Cardiac muscle cell (in vitro differentiated cells and primary cell): ENCODE results near the gene CIBAR2. TPM values are rescaled to one million over a fixed set of nuclear protein-coding genes. Genes with fewer than 3 reads are reported as not detected.

ENCODE experiments used
- DNase-seq, 2 donors: peaks; one replicate each; pipeline versions ENCODE4 v3.0.0 to v3.0.0-alpha.2; 2010 to 2017; ENCODE audit warnings: low read depth in 1 of 2, low spot score in 1 of 2
- H3K27ac ChIP-seq: fragments of 200-600 bp; sonication (generic); 2 replicates; pipeline ENCODE4 v1.5.1; 2016
- H3K27me3 ChIP-seq: fragments of 200-600 bp; sonication (generic); 2 replicates; pipeline ENCODE4 v1.6.0; 2016; ENCODE audit warnings: control low read depth
- H3K36me3 ChIP-seq: fragments of 200-600 bp; sonication (generic); 2 replicates; pipeline ENCODE4 v1.5.1; 2016; ENCODE audit warnings: control low read depth
- H3K4me1 ChIP-seq: fragments of 200-600 bp; sonication (generic); 2 replicates; pipeline ENCODE4 v1.8.1; 2017; ENCODE audit warnings: low read depth, mild to moderate bottlenecking, mixed run types
- H3K4me3 ChIP-seq: fragments of 200-600 bp; sonication (generic); 2 replicates; pipeline ENCODE4 v1.5.1; 2016; ENCODE audit warnings: mild to moderate bottlenecking
- H3K9me3 ChIP-seq: fragments of 200-600 bp; sonication (generic); 2 replicates; pipeline ENCODE4 v1.5.1; 2017; ENCODE audit warnings: low read depth, mild to moderate bottlenecking, control low read depth
- polyA plus RNA-seq: library from polyadenylated mRNA; unstranded; fragments of >200 nt; fragmentation: Nextera tagmentation; extraction: Ambion mirVana; gene quantifications from 2 replicates; pipeline ENCODE4 v1.2.1, GENCODE V29; 2016
- total RNA-seq: library from RNA; depleted of rRNA; stranded (reverse); fragments of >200 nt; gene quantifications from 2 replicates; pipeline ENCODE4 v1.2.3, GENCODE V29; 2016
- TF ChIP-seq, protein P1 (sequence below): IDR thresholded peaks from 2 replicates; pipeline ENCODE4 v1.5.1; 2012; ENCODE audit warnings: low read depth, mild to moderate bottlenecking, low read length

CIBAR2 gene
- total and polyA plus RNA-seq, 2 experiments from 2014 or later: not detected

GRCh38 chr16:85142771-85143211 lies 30.5 kb upstream of the CIBAR2 start:
- Histone ChIP-seq H3K27ac (no peak overlapping the region), H3K9me3 (no peaks in the 10 kb centered on the region), H3K4me1 (peaks cover 10% of the 10 kb centered on the region), H3K4me3 (no peak overlapping the region), H3K36me3 (no peaks in the 10 kb centered on the region), H3K27me3 (no peaks in the 10 kb centered on the region)
- TF ChIP-seq, protein P1, sequence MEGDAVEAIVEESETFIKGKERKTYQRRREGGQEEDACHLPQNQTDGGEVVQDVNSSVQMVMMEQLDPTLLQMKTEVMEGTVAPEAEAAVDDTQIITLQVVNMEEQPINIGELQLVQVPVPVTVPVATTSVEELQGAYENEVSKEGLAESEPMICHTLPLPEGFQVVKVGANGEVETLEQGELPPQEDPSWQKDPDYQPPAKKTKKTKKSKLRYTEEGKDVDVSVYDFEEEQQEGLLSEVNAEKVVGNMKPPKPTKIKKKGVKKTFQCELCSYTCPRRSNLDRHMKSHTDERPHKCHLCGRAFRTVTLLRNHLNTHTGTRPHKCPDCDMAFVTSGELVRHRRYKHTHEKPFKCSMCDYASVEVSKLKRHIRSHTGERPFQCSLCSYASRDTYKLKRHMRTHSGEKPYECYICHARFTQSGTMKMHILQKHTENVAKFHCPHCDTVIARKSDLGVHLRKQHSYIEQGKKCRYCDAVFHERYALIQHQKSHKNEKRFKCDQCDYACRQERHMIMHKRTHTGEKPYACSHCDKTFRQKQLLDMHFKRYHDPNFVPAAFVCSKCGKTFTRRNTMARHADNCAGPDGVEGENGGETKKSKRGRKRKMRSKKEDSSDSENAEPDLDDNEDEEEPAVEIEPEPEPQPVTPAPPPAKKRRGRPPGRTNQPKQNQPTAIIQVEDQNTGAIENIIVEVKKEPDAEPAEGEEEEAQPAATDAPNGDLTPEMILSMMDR: no peak
- DNase-seq: no peak

GRCh38 chr16:85142129-85142513 lies 29.8 kb upstream of the CIBAR2 start:
- TF ChIP-seq, protein P1: no peak
- Histone ChIP-seq H3K36me3 (no peaks in the 10 kb centered on the region), H3K27ac (no peak overlapping the region), H3K4me1 (peaks cover 15% of the 10 kb centered on the region), H3K27me3 (no peaks in the 10 kb centered on the region), H3K4me3 (no peak overlapping the region), H3K9me3 (no peaks in the 10 kb centered on the region)
- no peak for DNase-seq

DNA sequence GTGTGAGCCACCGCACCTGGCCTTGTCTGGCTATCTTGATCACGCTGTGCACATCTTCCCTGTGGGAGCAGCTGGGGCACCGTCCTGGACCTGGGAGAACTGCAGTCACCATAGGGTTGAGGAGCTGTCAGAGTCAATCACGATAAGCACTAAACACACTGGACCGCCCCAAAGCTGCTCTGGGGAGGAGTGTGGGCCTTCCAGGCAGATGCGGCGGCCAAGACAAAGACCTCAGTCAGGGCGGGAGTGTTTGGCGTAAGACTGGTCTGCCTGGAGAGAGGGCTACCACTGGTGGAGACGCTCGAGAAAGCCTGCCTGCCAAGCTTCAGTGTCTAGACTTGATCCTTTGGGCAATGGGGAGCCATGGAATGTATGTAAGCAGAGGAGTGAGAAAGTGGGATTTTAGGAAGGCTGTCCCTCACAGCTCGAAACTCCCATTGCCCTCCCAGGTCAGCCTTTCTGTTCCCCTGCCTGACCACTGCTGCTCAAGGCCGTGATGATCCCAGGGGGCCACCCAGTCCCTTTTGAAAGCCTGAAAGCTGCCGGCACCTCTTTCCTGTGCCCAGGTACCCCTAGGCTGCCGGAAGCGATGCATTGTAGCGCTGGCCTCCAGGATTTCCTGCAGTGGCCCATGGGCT lies 29.3 kb upstream of the CIBAR2 start:
- DNase-seq: peak in 1 of 2 donors; percentile 38
- Histone ChIP-seq H3K27me3 (no peaks in the 10 kb centered on the region), H3K27ac (no peak overlapping the region), H3K36me3 (no peaks in the 10 kb centered on the region), H3K9me3 (no peaks in the 10 kb centered on the region), H3K4me3 (no peak overlapping the region), H3K4me1 (peaks cover 17% of the 10 kb centered on the region)
- TF ChIP-seq, protein P1: no peak

DNA sequence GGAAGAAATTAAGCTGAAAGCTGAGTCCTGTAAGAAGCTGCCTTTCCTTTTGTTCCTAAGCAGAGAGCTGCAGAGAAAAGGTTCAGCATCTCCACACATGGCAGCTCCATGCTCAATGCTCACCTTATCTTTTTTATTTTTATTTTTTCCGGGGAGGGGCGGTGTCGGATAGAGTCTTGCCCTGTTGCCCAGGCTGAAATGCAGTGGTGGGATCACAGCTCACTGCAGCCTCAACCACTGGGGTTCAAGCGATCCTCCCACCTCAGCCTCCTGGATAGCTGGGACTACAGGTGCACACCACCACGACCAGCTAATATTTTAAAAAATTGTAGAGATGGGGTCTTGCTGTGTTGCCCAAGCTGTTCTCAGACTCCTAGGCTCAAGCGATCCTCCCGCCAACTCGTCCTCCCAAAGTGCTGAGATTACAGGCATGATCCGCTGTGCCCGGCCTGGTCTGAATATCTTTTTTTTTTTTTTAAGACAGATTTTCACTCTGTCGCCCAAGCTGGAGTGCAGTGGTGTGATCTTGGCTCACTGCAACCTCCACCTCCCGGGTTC lies 28.3 kb upstream of the CIBAR2 start:
- Histone ChIP-seq H3K36me3 (no peaks in the 10 kb centered on the region), H3K27ac (no peak overlapping the region), H3K9me3 (no peaks in the 10 kb centered on the region), H3K27me3 (no peaks in the 10 kb centered on the region), H3K4me1 (peaks cover 20% of the 10 kb centered on the region), H3K4me3 (no peak overlapping the region)
- TF ChIP-seq, protein P1: no peak
- DNase-seq: no peak

DNA sequence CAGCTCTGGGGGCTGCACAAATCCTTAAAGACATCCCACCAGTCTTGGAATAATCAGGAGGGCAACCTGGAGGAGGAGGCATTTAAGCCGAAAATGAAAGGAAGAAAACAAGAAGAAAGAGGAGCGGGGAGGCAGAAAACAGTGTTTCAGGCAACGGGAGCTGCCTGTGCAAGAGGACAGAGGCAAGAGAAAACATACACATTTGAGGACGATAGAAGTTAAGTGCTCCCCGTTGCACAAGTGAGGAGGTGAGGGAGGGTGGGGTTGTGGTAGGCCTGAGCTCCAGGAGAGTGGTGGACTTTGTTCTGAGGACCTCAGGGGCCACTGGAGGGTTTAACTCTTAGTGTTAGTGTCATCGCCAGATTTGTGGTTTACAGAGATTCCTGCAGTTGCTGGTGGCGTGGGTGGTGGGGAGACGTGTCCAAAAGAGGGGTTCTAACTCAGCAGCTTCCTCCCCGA lies 27.6 kb upstream of the CIBAR2 start:
- Histone ChIP-seq H3K4me1 (peaks cover 20% of the 10 kb centered on the region), H3K9me3 (no peaks in the 10 kb centered on the region), H3K4me3 (no peak overlapping the region), H3K36me3 (no peaks in the 10 kb centered on the region), H3K27me3 (no peaks in the 10 kb centered on the region), H3K27ac (no peak overlapping the region)
- TF ChIP-seq, protein P1: no peak
- DNase-seq: no peak
